Lower leg skin (tissue), 4 donors: Measurements from ENCODE around the gene TNF. TPM values are rescaled to one million over a fixed set of nuclear protein-coding genes. Genes with fewer than 3 reads are reported as not detected.

Experiments
- DNase-seq, 2 donors: peaks; one replicate each; pipeline ENCODE4 v3.0.0-alpha.2; 2019; ENCODE audit warnings: low spot score in 2 of 2
- H3K4me3 ChIP-seq: fragments of 200-600 bp; sonication (generic); 2 replicates; pipeline ENCODE4 v1.5.1; 2017; ENCODE audit warnings: mild to moderate bottlenecking, low read depth; ENCODE audit not compliant: poor library complexity, severe bottlenecking
- POLR2A ChIP-seq, 2 donors: fragments of 450-650 bp; IDR thresholded peaks; one replicate each; pipeline ENCODE4 v1.6.1; 2016 to 2017; ENCODE audit warnings: antibody characterized with exemption in 2 of 2, mild to moderate bottlenecking in 1 of 2, moderate library complexity in 1 of 2
- WGBS, 2 donors: methylation state at CpG; one replicate each; pipeline ENCODE4 v1.1.5; 2018; 5-methylcytosine and 5-hydroxymethylcytosine counted together
- intact Hi-C: fragments of 100-400 bp; cut with DNase I; formaldehyde crosslinking; loops from one replicate; pipeline ENCODE4 v1.15.0; 2023; ENCODE audit warnings: low total_unique reads
- total RNA-seq, 4 donors: library from RNA; depleted of rRNA; stranded (reverse); fragments of >200 nt; gene quantifications; one replicate each; pipeline ENCODE4 v1.1.0, GENCODE V29; 2016
- TF ChIP-seq, protein P1 (sequence below), 3 donors: fragments of 450-650 bp; IDR thresholded peaks; one replicate each; pipeline ENCODE4 v1.5.1; 2016; ENCODE audit warnings: antibody characterized with exemption in 3 of 3, mild to moderate bottlenecking in 3 of 3, moderate library complexity in 2 of 3

The TNF gene
- total RNA-seq, 4 donors from 2014 or later, result 0.38 to 1.4 (median 0.59) TPM

DNA sequence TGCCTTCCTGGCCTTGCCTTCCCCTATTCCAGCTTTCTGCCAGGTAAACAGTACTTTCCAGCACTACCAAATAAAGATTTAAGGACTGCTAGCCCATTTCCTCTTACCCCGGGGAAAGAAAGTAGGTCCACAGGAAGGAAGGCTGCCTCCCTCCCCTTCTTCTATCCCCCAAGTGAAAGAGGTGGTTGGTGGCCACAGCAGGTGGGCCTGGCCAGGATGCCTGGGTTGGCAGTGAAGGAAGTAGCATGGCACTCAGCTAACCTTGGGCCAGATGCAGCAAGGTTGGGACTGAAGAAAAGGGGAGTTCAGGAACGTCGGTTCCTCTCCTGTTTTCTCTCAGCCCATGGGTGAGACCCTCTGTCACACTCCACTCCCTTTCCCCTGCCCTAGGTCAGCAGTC lies 19.1 kb upstream of the TNF start:
- H3K4me3 ChIP-seq, result no peak overlapping the region
- 65 to 91% methylated on average over 3 of the region's 3 CpGs for WGBS, 2 donors
- no peak for TF ChIP-seq POLR2A (IDR thresholded peaks at IDR 0.05)
- TF ChIP-seq, protein P1, sequence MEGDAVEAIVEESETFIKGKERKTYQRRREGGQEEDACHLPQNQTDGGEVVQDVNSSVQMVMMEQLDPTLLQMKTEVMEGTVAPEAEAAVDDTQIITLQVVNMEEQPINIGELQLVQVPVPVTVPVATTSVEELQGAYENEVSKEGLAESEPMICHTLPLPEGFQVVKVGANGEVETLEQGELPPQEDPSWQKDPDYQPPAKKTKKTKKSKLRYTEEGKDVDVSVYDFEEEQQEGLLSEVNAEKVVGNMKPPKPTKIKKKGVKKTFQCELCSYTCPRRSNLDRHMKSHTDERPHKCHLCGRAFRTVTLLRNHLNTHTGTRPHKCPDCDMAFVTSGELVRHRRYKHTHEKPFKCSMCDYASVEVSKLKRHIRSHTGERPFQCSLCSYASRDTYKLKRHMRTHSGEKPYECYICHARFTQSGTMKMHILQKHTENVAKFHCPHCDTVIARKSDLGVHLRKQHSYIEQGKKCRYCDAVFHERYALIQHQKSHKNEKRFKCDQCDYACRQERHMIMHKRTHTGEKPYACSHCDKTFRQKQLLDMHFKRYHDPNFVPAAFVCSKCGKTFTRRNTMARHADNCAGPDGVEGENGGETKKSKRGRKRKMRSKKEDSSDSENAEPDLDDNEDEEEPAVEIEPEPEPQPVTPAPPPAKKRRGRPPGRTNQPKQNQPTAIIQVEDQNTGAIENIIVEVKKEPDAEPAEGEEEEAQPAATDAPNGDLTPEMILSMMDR (IDR thresholded peaks at IDR 0.05), result no peak
- intact Hi-C loops, result no loop called here
- DNase-seq, result no peak

DNA sequence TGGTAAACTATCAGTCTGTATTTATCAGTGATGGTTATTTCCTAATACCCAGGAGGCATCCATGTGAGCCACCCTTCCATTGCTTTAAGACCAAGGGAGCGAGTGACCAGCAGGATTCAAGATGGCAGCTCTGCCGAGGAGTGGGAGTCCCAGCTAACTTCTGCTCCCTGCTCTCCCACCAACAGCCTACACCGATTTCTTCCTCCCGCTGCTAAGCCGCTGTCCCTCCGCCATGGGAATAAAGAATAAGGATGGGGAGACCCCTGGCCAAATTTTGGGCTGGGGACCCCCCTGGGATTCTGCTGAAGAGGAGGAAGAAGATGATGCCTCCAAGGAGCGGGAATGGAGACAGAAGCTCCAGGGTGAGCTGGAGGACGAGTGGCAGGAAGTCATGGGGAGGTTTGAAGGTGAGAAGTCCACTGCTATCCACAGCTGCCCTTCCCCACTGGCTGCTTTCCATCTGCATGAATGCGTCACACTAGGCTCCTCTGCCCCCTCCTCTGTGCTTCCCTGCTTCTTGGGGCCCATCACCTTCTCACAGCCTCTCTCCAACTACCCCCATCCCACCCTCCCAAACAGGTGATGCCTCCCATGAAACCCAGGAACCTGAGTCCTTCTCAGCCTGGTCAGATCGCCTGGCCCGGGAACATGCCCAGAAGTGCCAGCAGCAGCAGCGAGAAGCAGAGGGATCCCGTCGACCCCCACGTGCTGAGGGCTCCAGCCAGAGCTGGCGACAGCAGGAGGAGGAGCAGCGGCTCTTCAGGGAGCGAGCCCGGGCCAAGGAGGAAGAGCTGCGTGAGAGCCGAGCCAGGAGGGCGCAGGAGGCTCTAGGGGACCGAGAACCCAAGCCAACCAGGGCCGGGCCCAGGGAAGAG lies 17.7 kb upstream of the TNF start:
- intact Hi-C loops, result no loop called here
- WGBS, 2 donors, result 75 to 76% methylated on average over 24 of the region's 24 CpGs
- no peak for TF ChIP-seq POLR2A (IDR thresholded peaks at IDR 0.05)
- TF ChIP-seq, protein P1 (IDR thresholded peaks at IDR 0.05), result no peak

GRCh38 chr6:31558318-31558625 lies 17.1 kb upstream of the TNF start:
- WGBS, 2 donors, result 75 to 78% methylated on average over 8 of the region's 8 CpGs
- no peak for DNase-seq
- intact Hi-C loops, result no loop called here
- TF ChIP-seq, protein P1 (IDR thresholded peaks at IDR 0.05), result no peak
- TF ChIP-seq POLR2A (IDR thresholded peaks at IDR 0.05), result no peak
- H3K4me3 ChIP-seq, result no peak overlapping the region

More for the DNA sequence above, 17.7 kb upstream of the TNF start:
- DNase-seq, result no peak
- H3K4me3 ChIP-seq, result no peak overlapping the region

- no peak overlapping the region for H3K4me3 ChIP-seq
- WGBS, 2 donors, result 78 to 79% methylated on average over 14 of the region's 14 CpGs
- intact Hi-C loops, result no loop called here
- DNase-seq, result no peak
- no peak for TF ChIP-seq POLR2A (IDR thresholded peaks at IDR 0.05)
- TF ChIP-seq, protein P1 (IDR thresholded peaks at IDR 0.05), result no peak
Observed at GRCh38 chr6:31558631-31559500, 16.5 kb upstream of the TNF start.

- no peak for DNase-seq
- TF ChIP-seq, protein P1 (IDR thresholded peaks at IDR 0.05), result no peak
- TF ChIP-seq POLR2A (IDR thresholded peaks at IDR 0.05), result no peak
- intact Hi-C loops, result no loop called here
- no peak overlapping the region for H3K4me3 ChIP-seq
- 67 to 69% methylated on average over 4 of the region's 4 CpGs for WGBS, 2 donors
Observed at GRCh38 chr6:31559606-31559957, 15.8 kb upstream of the TNF start.
